Measurements from ENCODE around the gene KCNA4. TPM values are rescaled to one million over a fixed set of nuclear protein-coding genes. Genes with fewer than 3 reads are reported as not detected.

The KCNA4 gene
- total RNA-seq = 8.1 TPM

DNA sequence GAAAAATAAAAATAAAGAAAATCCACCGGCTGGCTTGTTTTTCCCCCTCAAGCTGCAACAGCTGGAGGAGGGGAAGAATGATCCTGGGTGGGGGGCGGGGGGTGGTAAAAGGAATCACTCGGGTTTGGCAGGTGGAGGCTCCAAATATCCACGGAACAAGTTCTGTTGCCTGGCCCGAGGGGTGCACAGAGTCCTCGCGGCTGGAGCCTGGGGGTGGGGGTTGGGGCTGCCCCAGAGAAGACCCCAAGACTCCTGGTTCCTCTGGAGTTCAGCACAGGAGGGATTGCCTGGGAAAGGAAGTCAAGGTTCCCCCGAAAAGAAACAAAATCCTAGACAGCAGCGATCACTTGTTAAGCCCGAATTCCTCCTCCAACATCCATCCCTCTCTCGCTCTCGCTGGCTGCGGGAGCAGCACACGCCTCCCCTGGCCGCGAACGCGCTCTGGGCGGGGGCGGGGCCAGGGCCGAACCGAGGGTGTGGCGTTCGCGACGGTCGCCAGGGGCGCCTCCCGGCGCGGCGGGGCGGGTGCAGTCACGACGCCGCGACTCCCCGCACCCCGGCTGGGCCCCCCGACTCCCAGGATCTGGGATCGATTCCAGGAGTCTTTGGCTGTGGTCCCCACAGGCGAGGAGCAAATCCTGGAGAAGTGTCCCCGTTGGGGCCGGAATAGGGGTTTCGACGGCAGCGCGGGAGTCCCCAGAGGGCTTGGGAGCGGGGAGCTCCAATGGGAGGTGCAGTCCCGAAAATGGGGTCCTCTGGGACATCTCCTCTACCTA lies at the start of gene KCNA4:
KCNA4 (minus strand) TSS at position 443 of the 776 bp plus-strand sequence. CDS start 4,352 bp downstream, outside the sequence.

Other genes with a start within 250 kb of the KCNA4 start
- not detected for gene FSHB, start 214.0 kb upstream of the KCNA4 start, total RNA-seq